CD4-positive, alpha-beta T cell (primary cell): ENCODE results near the gene SLC2A6. TPM values are rescaled to one million over a fixed set of nuclear protein-coding genes. Genes with fewer than 3 reads are reported as not detected.

ENCODE experiments used
- ATAC-seq: fragments of 200-7000 bp; cut with Tn5 transposase; one replicate; pipeline ENCODE4 v1.10.0; 2022; ENCODE audit warnings: mild to moderate bottlenecking; ENCODE audit not compliant: poor library complexity
- CTCF ChIA-PET: fragments of 350-600 bp; sonication (Branson Sonifier 250); formaldehyde crosslinking; loops from one replicate; lab custom pipeline; 2021; ENCODE audit warnings: antibody characterized with exemption, inconsistent platforms; lab: Charles Lee
- POLR2A ChIA-PET: fragments of 350-600 bp; sonication (Branson Sonifier 250); formaldehyde crosslinking; loops from one replicate; lab custom pipeline; 2021; ENCODE audit warnings: antibody characterized with exemption, inconsistent platforms; lab: Charles Lee
- DNase-seq, 14 experiments: peaks; one replicate each; pipeline ENCODE4 v3.0.0-alpha.2; 2013 to 2020; ENCODE audit warnings: mixed read lengths in 2 of 14
- H3K27ac ChIP-seq, 2 donors: one replicate each; pipeline versions ENCODE4 v1.5.1 to v1.7.0; 2013; ENCODE audit warnings: low read length in 2 of 2, low read depth in 1 of 2, mild to moderate bottlenecking in 1 of 2
- H3K27me3 ChIP-seq, 2 experiments: 1 replicate in 1 of 2; 2 replicates in 1 of 2; pipeline versions ENCODE4 v1.6.1 to v1.7.0; 2013; ENCODE audit warnings: low read length in 2 of 2, control low read depth in 1 of 2, mild to moderate bottlenecking in 1 of 2, moderate library complexity in 1 of 2; ENCODE audit not compliant: insufficient read depth in 2 of 2, control insufficient read depth in 1 of 2
- H3K36me3 ChIP-seq: one replicate; pipeline ENCODE4 v1.6.1; 2013; ENCODE audit warnings: low read length, control low read depth; ENCODE audit not compliant: insufficient read depth
- H3K4me1 ChIP-seq: one replicate; pipeline ENCODE4 v1.6.1; 2013; ENCODE audit warnings: low read length, control low read depth; ENCODE audit not compliant: insufficient read depth
- H3K4me3 ChIP-seq: one replicate; pipeline ENCODE4 v1.5.1; 2013; ENCODE audit warnings: mild to moderate bottlenecking, low read length, moderate library complexity
- H3K9me3 ChIP-seq, 2 experiments: 1 replicate in 1 of 2; 2 replicates in 1 of 2; pipeline versions ENCODE4 v1.6.1 to v1.7.0; 2013; ENCODE audit warnings: low read length in 2 of 2, mild to moderate bottlenecking in 2 of 2, control low read depth in 1 of 2, moderate library complexity in 1 of 2; ENCODE audit not compliant: control insufficient read depth in 1 of 2, insufficient read depth in 1 of 2
- H3K27ac Mint-ChIP-seq: one replicate; pipeline ENCODE4 v1.8.0; 2020; ENCODE audit warnings: mixed read lengths
- H3K27me3 Mint-ChIP-seq: one replicate; pipeline ENCODE4 v1.8.0; 2021; ENCODE audit warnings: mixed read lengths
- H3K36me3 Mint-ChIP-seq: one replicate; pipeline ENCODE4 v1.8.0; 2021; ENCODE audit warnings: low read depth, mixed read lengths
- H3K4me1 Mint-ChIP-seq: one replicate; pipeline ENCODE4 v1.8.0; 2021; ENCODE audit warnings: low read depth, mixed read lengths
- H3K4me3 Mint-ChIP-seq: one replicate; pipeline ENCODE4 v1.8.0; 2020; ENCODE audit warnings: mild to moderate bottlenecking, mixed read lengths
- H3K9me3 Mint-ChIP-seq: one replicate; pipeline ENCODE4 v1.8.0; 2020; ENCODE audit warnings: mixed read lengths
- intact Hi-C, 2 experiments: fragments of 100-400 bp; cut with DNase I in 1 of 2; cut with micrococcal nuclease in 1 of 2; formaldehyde crosslinking; loops; one replicate each; pipeline versions ENCODE4 v1.15.1 to v1.9.0; 2023 to 2025; cut with DNase I, micrococcal nuclease
- total RNA-seq, 174 experiments: library from RNA in 2 of 174; stranded (reverse) in 2 of 174; gene quantifications; one replicate each; pipeline ENCODE4 v1.2.3 and lab custom pipeline; 2021 to 2026
- TF ChIP-seq, protein P1 (sequence below): fragments of 200-600 bp; IDR thresholded peaks from one replicate; pipeline ENCODE4 v1.8.0; 2022; ENCODE audit warnings: antibody characterized with exemption, mild to moderate bottlenecking

SLC2A6 gene
- total RNA-seq, 2 experiments from 2014 or later = 1.8 to 3.2 TPM

DNA sequence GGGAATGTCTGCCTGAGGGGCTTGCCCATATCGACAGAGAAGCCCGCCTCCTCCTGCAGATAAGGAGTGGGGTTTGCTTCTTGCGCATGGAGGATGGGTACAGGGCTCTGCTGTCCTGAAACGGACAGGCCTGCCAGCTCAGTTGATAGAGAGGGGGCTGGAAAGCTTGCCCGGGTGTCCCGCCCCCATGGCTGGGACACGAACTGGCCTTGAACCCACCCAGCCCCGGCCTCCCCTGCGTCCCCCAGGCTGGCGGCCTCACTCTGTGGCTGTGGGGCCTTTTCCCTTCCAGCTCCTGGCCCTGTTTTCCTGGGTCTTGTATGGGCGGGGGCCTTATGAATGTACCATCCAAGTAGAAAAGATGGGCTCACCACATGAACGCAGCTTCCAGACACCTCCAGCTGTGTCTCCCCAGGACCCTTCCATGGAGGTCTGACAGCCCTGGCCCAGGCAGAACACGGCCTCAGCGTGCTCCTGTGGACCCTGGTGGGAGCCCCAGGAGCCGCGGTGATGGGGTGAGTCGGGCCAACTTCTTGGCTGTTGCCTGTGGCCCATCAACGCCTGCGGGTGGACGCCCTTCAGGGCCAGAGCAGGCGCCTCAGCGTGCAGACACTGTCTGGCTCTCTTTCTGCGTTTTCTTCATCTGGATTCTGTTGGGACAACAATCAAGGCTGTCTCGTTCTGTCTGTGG lies 15.9 kb upstream of the SLC2A6 start:
- H3K27me3 ChIP-seq = peaks cover 0 to 5% of the 10 kb centered on the region in 2 experiments
- no peak overlapping the region for H3K4me3 Mint-ChIP-seq
- CTCF ChIA-PET = no interaction called here
- POLR2A ChIA-PET = no interaction called here
- intact Hi-C loops = no loop called here
- peaks cover 7% of the 10 kb centered on the region for H3K27me3 Mint-ChIP-seq
- H3K27ac Mint-ChIP-seq = no peak overlapping the region
- no peaks in the 10 kb centered on the region for H3K4me1 ChIP-seq
- no peak overlapping the region for H3K27ac ChIP-seq
- ATAC-seq (no peak), DNase-seq (no peak)
- H3K4me3 ChIP-seq = no peak overlapping the region
- no peaks in the 10 kb centered on the region for H3K36me3 Mint-ChIP-seq
- H3K36me3 ChIP-seq = no peaks in the 10 kb centered on the region
- peaks cover 0 to 7% of the 10 kb centered on the region in 2 experiments for H3K9me3 ChIP-seq
- TF ChIP-seq, protein P1, sequence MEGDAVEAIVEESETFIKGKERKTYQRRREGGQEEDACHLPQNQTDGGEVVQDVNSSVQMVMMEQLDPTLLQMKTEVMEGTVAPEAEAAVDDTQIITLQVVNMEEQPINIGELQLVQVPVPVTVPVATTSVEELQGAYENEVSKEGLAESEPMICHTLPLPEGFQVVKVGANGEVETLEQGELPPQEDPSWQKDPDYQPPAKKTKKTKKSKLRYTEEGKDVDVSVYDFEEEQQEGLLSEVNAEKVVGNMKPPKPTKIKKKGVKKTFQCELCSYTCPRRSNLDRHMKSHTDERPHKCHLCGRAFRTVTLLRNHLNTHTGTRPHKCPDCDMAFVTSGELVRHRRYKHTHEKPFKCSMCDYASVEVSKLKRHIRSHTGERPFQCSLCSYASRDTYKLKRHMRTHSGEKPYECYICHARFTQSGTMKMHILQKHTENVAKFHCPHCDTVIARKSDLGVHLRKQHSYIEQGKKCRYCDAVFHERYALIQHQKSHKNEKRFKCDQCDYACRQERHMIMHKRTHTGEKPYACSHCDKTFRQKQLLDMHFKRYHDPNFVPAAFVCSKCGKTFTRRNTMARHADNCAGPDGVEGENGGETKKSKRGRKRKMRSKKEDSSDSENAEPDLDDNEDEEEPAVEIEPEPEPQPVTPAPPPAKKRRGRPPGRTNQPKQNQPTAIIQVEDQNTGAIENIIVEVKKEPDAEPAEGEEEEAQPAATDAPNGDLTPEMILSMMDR = no peak
- no peaks in the 10 kb centered on the region for H3K4me1 Mint-ChIP-seq
- no peaks in the 10 kb centered on the region for H3K9me3 Mint-ChIP-seq

DNA sequence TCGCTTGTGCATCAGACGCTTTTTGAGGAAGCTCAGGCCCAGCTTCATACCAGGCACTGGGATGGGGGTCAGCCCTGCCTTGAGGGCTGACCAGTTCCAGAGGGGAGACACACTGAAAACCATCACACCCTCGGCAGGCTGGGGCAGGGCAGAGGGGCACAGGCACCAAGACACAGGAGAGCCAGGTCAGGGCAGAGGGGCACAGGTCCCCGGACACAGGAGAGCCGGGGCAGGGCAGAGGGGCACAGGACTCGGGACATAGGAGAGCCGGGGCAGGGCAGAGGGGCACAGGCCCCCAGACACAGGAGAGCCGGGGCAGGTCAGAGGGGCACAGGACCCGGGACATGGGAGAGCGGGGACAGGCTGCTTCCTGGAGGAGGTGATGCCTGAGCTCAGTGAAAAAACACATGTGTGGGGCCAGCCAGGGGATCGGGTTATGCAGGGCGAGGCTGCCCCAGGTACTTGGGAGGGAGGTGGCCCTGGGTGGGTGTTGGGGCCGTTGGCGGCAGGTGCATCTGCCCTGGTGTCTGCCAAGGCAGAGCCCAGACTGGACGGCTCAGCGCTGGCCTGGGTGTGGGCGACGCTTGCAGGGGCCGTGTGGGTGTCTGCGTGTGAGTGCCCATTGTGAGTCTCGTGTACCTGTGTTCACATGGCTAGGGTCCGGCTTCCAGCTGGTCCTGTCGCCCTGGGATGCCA lies 15.1 kb upstream of the SLC2A6 start:
- TF ChIP-seq, protein P1 = no peak
- ChIA-PET CTCF (no interaction called here), POLR2A (no interaction called here)
- Histone ChIP-seq H3K27me3 (peaks cover 0 to 5% of the 10 kb centered on the region in 2 experiments), H3K27ac (no peak overlapping the region), H3K36me3 (no peaks in the 10 kb centered on the region), H3K4me3 (no peak overlapping the region), H3K4me1 (no peaks in the 10 kb centered on the region), H3K9me3 (peaks cover 0 to 4% of the 10 kb centered on the region in 2 experiments)
- no peak overlapping the region for H3K27ac Mint-ChIP-seq
- H3K4me1 Mint-ChIP-seq = no peaks in the 10 kb centered on the region
- intact Hi-C loops = no loop called here
- no peak for DNase-seq
- ATAC-seq = no peak
- H3K9me3 Mint-ChIP-seq = no peaks in the 10 kb centered on the region
- H3K4me3 Mint-ChIP-seq = no peak overlapping the region
- H3K36me3 Mint-ChIP-seq = no peaks in the 10 kb centered on the region
- peaks cover 7% of the 10 kb centered on the region for H3K27me3 Mint-ChIP-seq

DNA sequence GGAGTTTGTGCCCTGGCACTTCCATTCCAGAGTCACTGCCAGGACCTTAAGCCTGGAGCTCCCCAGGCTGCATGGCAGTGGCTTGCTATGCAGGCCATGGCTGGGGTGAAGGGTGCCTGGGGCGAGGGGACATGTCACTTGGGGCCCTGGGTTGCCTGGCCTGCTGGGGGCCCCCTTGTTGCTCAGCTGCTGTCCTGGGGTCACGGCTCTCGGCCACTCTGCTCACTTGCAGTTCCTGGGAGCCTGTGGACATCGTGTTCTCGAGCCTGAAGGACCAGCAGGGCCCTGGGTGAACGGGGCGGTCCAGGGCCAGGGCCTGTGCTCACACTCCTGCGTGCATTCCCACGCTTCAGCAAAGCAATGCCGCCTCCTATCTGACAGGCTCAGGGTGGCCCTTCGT lies 14.5 kb upstream of the SLC2A6 start:
- peaks cover 5% of the 10 kb centered on the region for H3K27me3 Mint-ChIP-seq
- H3K27ac ChIP-seq = no peak overlapping the region
- no peaks in the 10 kb centered on the region for H3K9me3 Mint-ChIP-seq
- no peaks in the 10 kb centered on the region for H3K36me3 Mint-ChIP-seq
- intact Hi-C loops = no loop called here
- DNase-seq (no peak), ATAC-seq (no peak)
- POLR2A ChIA-PET = no interaction called here
- TF ChIP-seq, protein P1 = no peak
- H3K36me3 ChIP-seq = no peaks in the 10 kb centered on the region
- CTCF ChIA-PET = no interaction called here
- H3K4me1 Mint-ChIP-seq = no peaks in the 10 kb centered on the region
- no peaks in the 10 kb centered on the region for H3K4me1 ChIP-seq
- no peak overlapping the region for H3K27ac Mint-ChIP-seq
- H3K4me3 ChIP-seq = no peak overlapping the region
- no peaks in the 10 kb centered on the region for H3K9me3 ChIP-seq
- no peak overlapping the region for H3K4me3 Mint-ChIP-seq
- H3K27me3 ChIP-seq = peaks cover 0 to 5% of the 10 kb centered on the region in 2 experiments
